Skeletal muscle satellite cell (primary cell): ENCODE measurements around the gene TSNAX.
"Not testable (repeated sequence)": the region's sequence is repeated elsewhere in the genome, so short reads cannot be mapped to it uniquely, and the experiment has no call there.

Experiments
- H3K27me3 ChIP-seq: 2 replicates; pipeline ENCODE4 v1.7.0; 2013; ENCODE audit warnings: low read length; ENCODE audit not compliant: control insufficient read depth, insufficient read depth
- H3K36me3 ChIP-seq: 2 replicates; pipeline ENCODE4 v1.7.0; 2013; ENCODE audit warnings: mild to moderate bottlenecking, control low read depth, low read length; ENCODE audit not compliant: insufficient read depth
- H3K4me1 ChIP-seq: 2 replicates; pipeline ENCODE4 v1.7.0; 2013; ENCODE audit warnings: low read length; ENCODE audit not compliant: control insufficient read depth, insufficient read depth
- H3K4me2 ChIP-seq: 2 replicates; pipeline ENCODE4 v1.7.0; 2013; ENCODE audit warnings: mild to moderate bottlenecking, low read length
- H3K4me3 ChIP-seq: 2 replicates; pipeline ENCODE4 v1.7.0; 2013; ENCODE audit warnings: low read length
- H3K9ac ChIP-seq: 2 replicates; pipeline ENCODE4 v1.7.0; 2013; ENCODE audit warnings: mild to moderate bottlenecking, low read depth, low read length, moderate library complexity
- H3K9me3 ChIP-seq: replicated peaks from 2 replicates; pipeline ENCODE4 v1.7.0; 2013; ENCODE audit warnings: mild to moderate bottlenecking, control low read depth, low read length

Gene TSNAX

DNA sequence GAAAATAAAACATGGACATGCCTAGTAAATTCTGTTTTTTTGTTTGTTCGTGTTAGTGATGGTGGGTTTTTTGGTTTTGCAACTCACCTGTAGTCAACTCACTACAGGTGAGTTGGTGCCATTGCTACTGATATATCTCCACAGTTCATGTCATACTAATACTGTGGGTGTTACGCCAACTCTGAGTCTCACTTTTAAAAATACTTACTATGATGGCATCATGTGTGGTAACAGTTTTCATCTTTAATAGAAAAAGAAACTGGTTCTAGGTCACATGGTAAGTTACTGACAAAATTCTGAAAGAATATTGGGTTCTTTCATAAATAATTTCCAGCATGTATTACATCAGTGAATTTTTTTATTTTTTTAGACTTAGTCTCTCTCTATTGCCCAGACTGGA lies 38.0 kb downstream of the TSNAX start:
- Histone ChIP-seq H3K9ac (no peak overlapping the region), H3K36me3 (peaks cover 21% of the 10 kb centered on the region), H3K9me3 (no peaks in the 10 kb centered on the region), H3K4me2 (no peak overlapping the region), H3K4me3 (no peak overlapping the region), H3K27me3 (no peaks in the 10 kb centered on the region), H3K4me1 (no peaks in the 10 kb centered on the region)

DNA sequence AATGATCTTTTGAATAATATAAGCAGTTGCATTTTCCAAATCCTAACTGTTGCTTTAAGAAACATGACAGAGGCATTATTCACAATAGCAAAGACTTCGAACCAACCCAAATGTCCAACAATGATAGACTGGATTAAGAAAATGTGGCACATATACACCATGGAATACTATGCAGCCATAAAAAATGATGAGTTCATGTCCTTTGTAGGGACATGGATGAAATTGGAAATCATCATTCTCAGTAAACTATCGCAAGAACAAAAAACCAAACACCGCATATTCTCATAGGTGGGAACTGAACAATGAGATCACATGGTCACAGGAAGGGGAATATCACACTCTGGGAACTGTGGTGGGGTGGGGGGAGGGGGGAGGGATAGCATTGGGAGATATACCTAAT lies 41.8 kb downstream of the TSNAX start:
- not testable (repeated sequence) for H3K4me3 ChIP-seq, H3K9me3 ChIP-seq, H3K27me3 ChIP-seq, H3K4me2 ChIP-seq, H3K9ac ChIP-seq, H3K4me1 ChIP-seq, H3K36me3 ChIP-seq

- H3K4me2 ChIP-seq: no peak overlapping the region
- no peak overlapping the region for H3K9ac ChIP-seq
- H3K4me3 ChIP-seq: no peak overlapping the region
- no peaks in the 10 kb centered on the region for H3K9me3 ChIP-seq
- H3K27me3 ChIP-seq: no peaks in the 10 kb centered on the region
- no peaks in the 10 kb centered on the region for H3K4me1 ChIP-seq
- H3K36me3 ChIP-seq: peaks cover 1% of the 10 kb centered on the region
Measured at GRCh38 chr1:231571904-231572303, 43.4 kb downstream of the TSNAX start.

DNA sequence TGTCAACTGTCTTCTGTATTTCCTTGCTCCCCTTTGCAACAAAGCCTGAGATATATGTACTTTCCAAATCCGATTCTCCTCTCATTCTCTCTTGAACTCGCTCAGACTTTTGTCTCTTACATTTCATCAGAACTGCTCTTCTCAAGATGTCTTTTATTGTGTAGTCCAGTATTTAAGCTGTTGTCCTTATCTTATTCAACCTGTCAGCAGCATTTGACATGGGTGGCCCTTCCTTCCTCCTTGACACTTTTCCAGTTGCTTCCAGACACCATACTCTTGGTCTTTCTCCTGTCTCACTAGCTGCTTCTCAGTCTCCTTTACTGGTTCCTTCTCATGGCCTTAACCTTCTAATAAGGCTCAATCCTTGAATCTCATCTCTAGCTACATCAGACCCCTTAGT lies 47.0 kb downstream of the TSNAX start:
- Histone ChIP-seq H3K9me3 (no peaks in the 10 kb centered on the region), H3K27me3 (no peaks in the 10 kb centered on the region), H3K4me1 (no peaks in the 10 kb centered on the region), H3K4me2 (no peak overlapping the region), H3K4me3 (no peak overlapping the region), H3K9ac (no peak overlapping the region), H3K36me3 (no peaks in the 10 kb centered on the region)

- Histone ChIP-seq H3K4me3 (no peak overlapping the region), H3K9ac (no peak overlapping the region), H3K4me1 (no peaks in the 10 kb centered on the region), H3K9me3 (no peaks in the 10 kb centered on the region), H3K36me3 (no peaks in the 10 kb centered on the region), H3K27me3 (no peaks in the 10 kb centered on the region), H3K4me2 (no peak overlapping the region)
Measured at GRCh38 chr1:231576804-231577718, 48.6 kb downstream of the TSNAX start.

GRCh38 chr1:231580874-231581273 lies 52.4 kb downstream of the TSNAX start:
- H3K36me3 ChIP-seq: no peaks in the 10 kb centered on the region
- no peaks in the 10 kb centered on the region for H3K4me1 ChIP-seq
- H3K4me2 ChIP-seq: no peak overlapping the region
- no peak overlapping the region for H3K4me3 ChIP-seq
- no peak overlapping the region for H3K9ac ChIP-seq
- H3K9me3 ChIP-seq: no peaks in the 10 kb centered on the region
- no peaks in the 10 kb centered on the region for H3K27me3 ChIP-seq

GRCh38 chr1:231581859-231582258 lies 53.4 kb downstream of the TSNAX start:
- Histone ChIP-seq H3K4me2 (no peak overlapping the region), H3K9ac (no peak overlapping the region), H3K36me3 (no peaks in the 10 kb centered on the region), H3K27me3 (no peaks in the 10 kb centered on the region), H3K9me3 (no peaks in the 10 kb centered on the region), H3K4me1 (no peaks in the 10 kb centered on the region), H3K4me3 (no peak overlapping the region)

GRCh38 chr1:231583376-231583775 lies 54.9 kb downstream of the TSNAX start:
- Histone ChIP-seq H3K27me3 (no peaks in the 10 kb centered on the region), H3K9me3 (no peaks in the 10 kb centered on the region), H3K4me1 (no peaks in the 10 kb centered on the region), H3K4me2 (no peak overlapping the region), H3K36me3 (no peaks in the 10 kb centered on the region), H3K9ac (no peak overlapping the region), H3K4me3 (no peak overlapping the region)

DNA sequence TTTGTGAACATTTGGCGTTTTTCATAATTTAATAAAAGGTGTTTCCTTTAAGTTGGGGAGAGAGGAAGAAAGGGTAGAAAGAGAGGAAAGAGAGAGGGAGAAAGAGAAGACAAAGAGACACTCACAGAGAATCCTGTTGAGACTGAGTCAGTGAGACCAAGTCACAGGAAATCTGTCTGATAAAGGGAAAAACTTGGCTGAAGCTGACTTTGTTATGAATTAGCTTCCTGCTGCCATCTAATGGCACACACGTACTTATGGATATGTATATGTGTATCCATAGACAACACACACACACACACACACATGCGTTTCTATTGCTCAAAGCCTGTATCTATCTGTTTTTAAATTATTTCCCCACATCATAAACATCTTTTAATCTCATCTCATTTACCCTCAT lies 55.6 kb downstream of the TSNAX start:
- Histone ChIP-seq H3K4me3 (no peak overlapping the region), H3K4me2 (no peak overlapping the region), H3K4me1 (no peaks in the 10 kb centered on the region), H3K36me3 (no peaks in the 10 kb centered on the region), H3K9me3 (no peaks in the 10 kb centered on the region), H3K9ac (no peak overlapping the region), H3K27me3 (no peaks in the 10 kb centered on the region)

DNA sequence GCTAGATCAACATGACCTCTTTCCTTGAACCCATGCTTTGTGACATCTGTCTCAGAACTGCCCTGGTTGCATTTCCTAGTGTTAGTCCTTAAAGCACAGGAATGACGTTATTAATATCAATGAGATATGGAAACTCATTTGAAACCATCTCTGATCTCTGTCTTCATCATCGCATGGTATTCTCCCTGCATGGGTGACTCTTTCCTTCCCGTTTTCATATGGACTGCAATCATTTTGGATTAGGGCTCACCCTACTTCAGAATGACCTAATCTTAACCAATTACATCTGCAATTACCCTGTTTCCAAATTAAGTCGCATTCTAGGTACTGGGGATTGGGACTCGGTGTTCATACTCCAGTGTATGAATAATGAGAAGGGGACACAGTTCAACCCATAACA lies 56.5 kb downstream of the TSNAX start:
- Histone ChIP-seq H3K27me3 (no peaks in the 10 kb centered on the region), H3K4me3 (no peak overlapping the region), H3K4me2 (no peak overlapping the region), H3K36me3 (no peaks in the 10 kb centered on the region), H3K9ac (no peak overlapping the region), H3K9me3 (no peaks in the 10 kb centered on the region), H3K4me1 (no peaks in the 10 kb centered on the region)

- H3K4me1 ChIP-seq: peaks cover 3% of the 10 kb centered on the region
- no peak overlapping the region for H3K4me2 ChIP-seq
- H3K36me3 ChIP-seq: no peaks in the 10 kb centered on the region
- H3K9ac ChIP-seq: no peak overlapping the region
- H3K4me3 ChIP-seq: no peak overlapping the region
- H3K27me3 ChIP-seq: no peaks in the 10 kb centered on the region
- no peaks in the 10 kb centered on the region for H3K9me3 ChIP-seq
Measured at GRCh38 chr1:231590453-231591198, 62.2 kb downstream of the TSNAX start.
